CD1c-positive myeloid dendritic cell (primary cell): ENCODE measurements around the gene SMAP1.

Experiments
- DNase-seq: peaks from one replicate; pipeline ENCODE4 v3.0.0-alpha.2; 2016; ENCODE audit errors: extremely low spot score

Gene SMAP1

GRCh38 chr6:70667711-70668498 is at the start of gene SMAP1:
Gene SMAP1, plus strand, starts transcription at chr6:70667883. Its CDS starts 141 bp downstream, at chr6:70668024.
- DNase-seq: peak; percentile 95

GRCh38 chr6:70620746-70621145 is 46.9 kb upstream of the SMAP1 start:
- no peak for DNase-seq

DNA sequence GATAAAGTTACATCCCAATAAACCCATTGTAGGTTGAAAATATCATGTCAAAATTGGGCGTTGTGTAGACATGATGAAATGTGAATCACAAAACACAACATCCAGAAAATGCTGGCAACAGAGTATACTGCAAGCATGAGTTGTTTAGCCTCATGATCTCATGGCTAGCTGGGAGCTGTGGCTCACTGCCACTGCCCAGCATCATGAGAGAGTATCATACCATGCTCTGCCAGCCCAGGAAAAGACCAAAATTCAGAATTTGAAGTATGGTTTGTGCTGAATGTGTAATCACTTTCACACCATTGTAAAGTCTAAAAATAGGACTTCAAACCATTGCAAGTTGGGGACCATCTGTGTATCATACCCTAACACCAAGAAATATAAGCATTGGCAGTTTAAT is 45.2 kb upstream of the SMAP1 start:
- DNase-seq: no peak

DNA sequence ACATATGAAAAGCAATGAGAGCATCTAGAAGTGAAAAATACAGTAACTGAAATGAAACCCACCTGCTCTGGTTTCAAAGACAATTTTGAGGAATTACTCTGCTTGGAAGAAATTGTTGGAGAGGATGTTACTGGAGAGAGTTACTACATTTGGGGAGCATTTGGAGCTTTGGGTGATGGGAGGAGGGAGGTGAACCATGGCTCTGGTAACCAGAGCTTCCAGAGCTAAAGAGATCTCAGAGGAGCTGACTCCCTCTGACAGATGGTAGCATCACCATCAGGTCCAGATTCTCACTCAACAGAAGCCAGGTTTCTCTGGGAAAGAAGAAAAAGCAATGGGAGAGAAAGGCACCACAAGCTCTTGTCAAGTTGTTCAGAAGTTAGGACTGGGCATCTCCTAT is 42.2 kb upstream of the SMAP1 start:
- DNase-seq: no peak

DNA sequence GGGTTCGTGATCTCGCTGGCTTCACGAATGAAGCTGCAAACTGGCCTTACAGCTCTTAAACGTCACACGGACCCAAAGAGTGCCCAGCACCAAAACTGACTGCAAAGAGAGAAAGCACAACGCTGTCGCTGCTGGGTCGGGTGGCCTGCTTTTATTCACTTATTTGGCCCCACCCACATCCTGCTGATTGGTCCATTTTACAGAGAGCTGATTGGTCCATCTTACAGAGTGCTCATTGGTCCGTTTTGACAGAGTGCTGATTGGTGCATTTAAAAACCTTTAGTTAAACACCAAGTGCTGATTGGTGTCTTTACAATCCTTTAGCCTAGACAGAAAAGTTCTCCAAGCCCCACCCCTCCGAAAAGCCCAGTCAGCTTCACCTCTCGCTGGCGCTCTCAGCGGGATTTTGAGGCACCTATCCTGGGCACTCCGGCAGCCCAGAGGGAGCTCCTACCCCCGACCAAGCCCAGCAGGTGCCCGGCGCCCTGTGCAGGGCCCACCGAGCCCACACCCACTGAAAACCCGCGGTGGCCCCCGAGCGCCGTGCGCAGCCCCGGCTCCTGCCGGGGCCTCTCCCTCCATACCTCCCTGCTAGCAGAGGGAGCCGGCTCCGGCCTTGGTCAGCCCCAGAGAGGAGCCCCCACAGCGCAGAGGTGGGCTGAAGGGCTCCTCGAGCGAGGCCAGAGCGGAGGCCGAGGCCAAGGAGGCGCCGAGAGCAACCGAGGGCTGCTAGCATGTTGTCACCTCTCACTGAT is 40.0 kb upstream of the SMAP1 start:
- no peak for DNase-seq

DNA sequence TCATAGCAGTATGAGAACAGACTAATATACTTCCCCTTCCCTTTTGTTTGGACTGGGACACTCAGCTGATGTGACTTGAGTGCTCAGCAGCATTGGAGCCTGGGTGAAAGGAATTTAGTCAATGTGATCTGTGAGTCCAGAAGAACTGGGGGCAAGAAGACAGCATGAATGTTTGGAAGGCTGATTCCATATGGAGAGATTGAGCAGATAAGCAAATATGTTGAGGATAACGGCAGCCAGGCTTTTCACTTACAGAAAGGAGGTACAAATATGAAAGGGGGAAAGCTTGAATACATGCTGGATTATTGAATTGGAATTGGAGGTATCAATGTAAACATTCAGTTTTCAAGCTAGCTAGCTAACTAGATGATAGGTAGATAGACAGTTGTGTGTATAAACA is 37.8 kb upstream of the SMAP1 start:
- no peak for DNase-seq

GRCh38 chr6:70633870-70634269 is 33.8 kb upstream of the SMAP1 start:
- DNase-seq: no peak

- no peak for DNase-seq
These were observed 31.1 kb upstream of the SMAP1 start for GRCh38 chr6:70636596-70636995.

DNA sequence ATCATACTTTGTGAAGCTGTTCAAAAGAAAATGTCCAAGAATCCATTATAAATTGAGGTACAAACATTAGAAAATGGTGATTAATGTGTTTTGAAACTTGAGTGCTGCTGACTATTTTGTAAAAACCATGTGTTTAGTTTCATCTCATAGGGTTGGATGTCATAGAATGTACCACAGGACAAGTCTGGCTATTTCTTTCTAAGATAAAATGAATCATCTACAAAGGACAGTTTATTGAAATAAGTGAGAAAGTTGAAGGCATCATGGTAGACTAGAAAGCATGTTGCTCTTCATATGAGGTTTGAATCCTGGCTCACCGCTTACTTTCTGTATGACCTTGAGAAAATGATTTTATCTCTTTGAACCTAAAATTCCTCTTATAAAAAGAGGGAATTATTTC is 29.2 kb upstream of the SMAP1 start:
- no peak for DNase-seq

- no peak for DNase-seq
These were observed 16.3 kb upstream of the SMAP1 start for GRCh38 chr6:70651326-70651905.

DNA sequence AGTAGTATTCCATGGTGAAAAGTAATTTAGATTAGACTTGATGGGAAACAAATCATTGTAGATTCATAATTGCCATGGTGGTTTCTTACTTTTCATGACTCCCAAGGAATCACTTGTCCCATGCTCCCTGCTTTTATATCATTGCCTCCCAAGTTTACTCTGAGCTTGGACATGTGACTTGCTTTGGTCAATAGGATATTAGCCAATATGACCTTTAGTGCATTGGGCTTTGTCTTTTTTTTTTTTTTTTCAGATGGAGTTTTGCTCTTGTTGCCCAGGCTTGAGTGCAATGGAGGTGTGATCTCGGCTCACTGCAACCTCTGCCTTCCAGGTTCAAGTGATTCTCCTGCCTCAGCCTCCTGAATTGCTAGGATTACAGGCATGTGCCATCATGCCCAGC is 15.5 kb upstream of the SMAP1 start:
- DNase-seq: no peak

- DNase-seq: no peak
These were observed 10.0 kb upstream of the SMAP1 start for GRCh38 chr6:70657706-70658105.

DNA sequence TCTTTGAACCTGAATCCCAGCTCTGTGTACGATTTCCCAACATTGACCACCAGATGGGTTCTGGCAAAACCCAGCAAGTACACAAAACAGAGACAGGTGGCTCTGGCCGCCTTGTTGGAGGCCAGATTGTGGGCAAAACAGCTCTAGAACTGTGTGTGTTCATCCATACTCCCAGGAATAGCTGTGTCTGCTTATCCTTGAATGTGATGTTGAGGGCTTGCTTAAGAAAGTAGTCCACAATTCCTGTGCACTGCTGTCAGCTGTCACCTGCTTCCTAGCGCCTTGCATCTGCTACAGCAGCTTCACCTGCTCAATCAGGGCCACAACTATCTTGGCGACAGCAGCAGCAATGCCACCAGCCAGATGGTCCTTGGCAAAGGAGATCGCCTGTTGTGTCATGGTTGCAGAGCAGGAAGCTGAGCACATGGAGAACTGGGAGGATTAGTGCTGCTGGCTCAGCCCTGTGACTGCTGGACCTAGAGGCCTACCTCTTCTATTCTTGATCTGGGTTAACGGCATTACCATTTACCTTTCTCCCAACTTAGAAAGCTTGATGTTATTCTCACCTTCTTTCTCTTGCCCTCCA is 3.7 kb upstream of the SMAP1 start:
- DNase-seq: no peak

- DNase-seq: peak; percentile 55
These were observed 977 bp upstream of the SMAP1 start for GRCh38 chr6:70666706-70667105.

DNA sequence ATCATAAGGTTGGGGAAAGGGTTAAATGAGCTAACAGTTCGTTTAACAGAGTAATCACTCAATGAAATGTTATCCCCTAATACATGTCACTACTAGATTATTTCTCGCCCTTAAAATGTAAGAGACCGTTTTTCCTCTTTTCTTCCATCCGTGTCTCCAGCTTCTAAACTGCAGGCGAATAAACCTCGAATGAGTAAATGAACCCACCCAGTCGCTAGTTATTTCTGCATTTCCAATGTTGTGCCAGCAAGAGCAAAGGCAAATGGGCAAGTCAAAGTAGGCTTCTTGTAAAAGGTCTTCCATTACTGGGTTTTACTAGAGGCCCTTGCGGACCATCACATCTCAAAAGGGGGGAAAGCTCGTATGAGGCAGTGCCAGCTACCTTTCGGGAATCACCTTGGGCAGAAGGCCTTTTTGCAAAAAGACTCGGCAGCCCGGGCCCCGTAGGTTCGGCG is 400 bp upstream of the SMAP1 start:
- no peak for DNase-seq

- peak; percentile 46 for DNase-seq
These were observed 773 bp downstream of the SMAP1 start for GRCh38 chr6:70668499-70668812.

DNA sequence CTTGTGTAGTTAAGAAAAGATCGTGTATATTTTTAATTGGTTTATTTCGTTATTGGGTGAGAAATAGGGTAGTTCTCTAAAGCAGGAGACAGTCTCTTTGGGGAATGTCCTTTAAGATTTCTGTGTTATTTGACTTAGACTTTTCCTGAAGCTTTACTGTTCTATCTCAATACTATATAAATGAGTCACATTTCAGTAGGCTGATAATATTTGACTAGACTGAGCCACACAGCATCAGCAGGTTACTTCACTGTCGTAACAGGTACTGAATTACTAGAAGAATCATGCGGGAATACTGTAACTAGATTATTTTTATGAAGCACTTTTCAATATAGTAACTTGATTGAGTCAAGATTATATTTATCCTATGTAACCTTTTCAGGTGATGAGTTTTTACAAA is 1.4 kb downstream of the SMAP1 start:
- DNase-seq: no peak

DNA sequence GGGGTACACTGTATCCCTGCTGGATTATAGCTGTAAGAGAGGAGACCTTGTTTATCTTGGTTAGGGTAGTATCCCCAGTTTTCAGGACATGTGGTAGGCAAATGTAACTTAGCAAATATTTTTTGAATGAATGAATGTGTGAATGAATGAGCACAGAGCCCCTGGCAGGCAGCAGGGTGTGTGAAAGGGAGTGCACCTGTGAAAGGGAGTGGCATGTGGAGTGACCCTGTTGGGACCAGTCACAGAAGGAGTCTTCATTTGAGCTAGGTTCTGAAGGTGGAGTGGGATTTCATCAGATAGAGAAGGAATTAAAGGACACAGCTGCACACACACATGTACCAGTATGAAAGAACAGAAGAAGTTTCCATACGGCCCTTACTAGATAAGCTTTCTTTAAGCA is 4.9 kb downstream of the SMAP1 start:
- no peak for DNase-seq

DNA sequence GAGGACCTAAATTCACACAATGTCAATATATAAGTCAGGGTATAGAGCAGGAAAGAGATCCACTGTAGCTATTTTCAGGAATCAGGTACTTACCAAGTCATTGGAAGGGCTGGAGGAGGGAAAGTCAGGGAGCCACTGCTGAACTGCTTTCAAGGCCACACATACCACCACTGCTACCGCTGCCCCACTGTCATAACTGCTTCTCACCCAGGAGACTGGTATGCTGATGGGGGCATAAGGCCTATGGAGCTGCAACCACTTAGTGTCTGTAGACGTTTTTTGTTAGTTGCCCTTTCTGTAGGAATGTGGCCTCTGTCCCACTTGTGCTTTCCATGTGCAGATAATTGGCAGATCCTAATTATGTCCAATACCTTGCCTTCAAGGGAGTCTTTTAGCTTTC is 5.4 kb downstream of the SMAP1 start:
- DNase-seq: no peak

DNA sequence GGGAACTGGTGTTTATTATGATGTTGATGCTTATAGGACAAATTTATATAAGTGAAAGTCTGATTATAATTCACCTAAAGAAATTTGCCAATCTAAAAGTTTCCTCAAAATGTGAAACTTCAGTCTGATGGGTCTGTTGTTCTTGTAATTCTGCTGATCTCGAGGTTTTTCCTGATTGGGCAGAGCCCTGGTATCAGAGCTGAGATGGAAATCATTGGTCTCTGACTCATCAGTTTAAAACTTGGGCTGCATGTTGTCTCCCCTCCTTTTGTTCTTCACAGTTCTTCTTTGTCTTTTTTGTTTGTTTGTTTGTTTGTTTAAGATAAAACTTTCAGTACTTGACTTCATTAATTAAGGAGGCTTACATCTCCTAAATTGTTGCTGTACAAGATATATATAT is 5.9 kb downstream of the SMAP1 start:
- no peak for DNase-seq

- no peak for DNase-seq
These were observed 8.1 kb downstream of the SMAP1 start for GRCh38 chr6:70675822-70676221.

GRCh38 chr6:70676821-70677220 is 9.1 kb downstream of the SMAP1 start:
- DNase-seq: no peak

- DNase-seq: no peak
These were observed 12.7 kb downstream of the SMAP1 start for GRCh38 chr6:70680396-70680795.
